RPMI8226 (cell line): ENCODE results near the gene HES6.

Experiments
- DNase-seq: peaks from one replicate; pipeline ENCODE4 v3.0.0-alpha.2; 2015

The HES6 gene

GRCh38 chr2:238252766-238253630, 13.2 kb upstream of the HES6 start:
- no peak for DNase-seq

- no peak for DNase-seq
Measured at GRCh38 chr2:238251986-238252385, 12.1 kb upstream of the HES6 start.

- no peak for DNase-seq
Measured at GRCh38 chr2:238251331-238251730, 11.5 kb upstream of the HES6 start.

- DNase-seq, result no peak
Measured at GRCh38 chr2:238250896-238251295, 11.1 kb upstream of the HES6 start.

- DNase-seq, result no peak
Measured at GRCh38 chr2:238247841-238248453, 8.1 kb upstream of the HES6 start.

- DNase-seq, result no peak
Measured at GRCh38 chr2:238247002-238247822, 7.4 kb upstream of the HES6 start.

- no peak for DNase-seq
Measured at GRCh38 chr2:238244151-238244550, 4.3 kb upstream of the HES6 start.

GRCh38 chr2:238243496-238244076, 3.7 kb upstream of the HES6 start:
- no peak for DNase-seq

GRCh38 chr2:238242731-238243495, 3.1 kb upstream of the HES6 start:
- DNase-seq, result no peak

GRCh38 chr2:238241970-238242369, 2.1 kb upstream of the HES6 start:
- no peak for DNase-seq

- peak; percentile 81 for DNase-seq
Measured at GRCh38 chr2:238240757-238241711, 1.2 kb upstream of the HES6 start.

- DNase-seq, result peak; percentile 51
Measured at GRCh38 chr2:238239543-238239862, 335 bp downstream of the HES6 start.

GRCh38 chr2:238238766-238239542, 884 bp downstream of the HES6 start:
- DNase-seq, result peak; percentile 15

- no peak for DNase-seq
Measured at GRCh38 chr2:238238311-238238765, 1.5 kb downstream of the HES6 start.

GRCh38 chr2:238237431-238238135, 2.3 kb downstream of the HES6 start:
- no peak for DNase-seq

- DNase-seq, result no peak
Measured at GRCh38 chr2:238236571-238236970, 3.3 kb downstream of the HES6 start.

GRCh38 chr2:238235856-238236255, 4.0 kb downstream of the HES6 start:
- DNase-seq, result no peak

GRCh38 chr2:238235331-238235732, 4.5 kb downstream of the HES6 start:
- DNase-seq, result no peak

- no peak for DNase-seq
Measured at GRCh38 chr2:238233625-238234024, 6.2 kb downstream of the HES6 start.

GRCh38 chr2:238231809-238232208, 8.0 kb downstream of the HES6 start:
- DNase-seq, result no peak
